Umbilical cord (tissue), 2 donors: ENCODE data around the gene DOCK11. TPM values are rescaled to one million over a fixed set of nuclear protein-coding genes. Genes with fewer than 3 reads are reported as not detected.

Experiments used
- DNase-seq: peaks from one replicate; pipeline ENCODE4 v3.0.0-alpha.2; 2015; ENCODE audit warnings: low spot score
- total RNA-seq: library from RNA; depleted of rRNA; stranded (reverse); fragments of >200 nt; gene quantifications from one replicate; pipeline ENCODE4 v1.2.3, GENCODE V29; 2014; ENCODE audit warnings: low replicate concordance; ENCODE audit not compliant: insufficient read depth

DOCK11 gene
- total RNA-seq, 1 donor from 2014 or later = 18.3 TPM

DNA sequence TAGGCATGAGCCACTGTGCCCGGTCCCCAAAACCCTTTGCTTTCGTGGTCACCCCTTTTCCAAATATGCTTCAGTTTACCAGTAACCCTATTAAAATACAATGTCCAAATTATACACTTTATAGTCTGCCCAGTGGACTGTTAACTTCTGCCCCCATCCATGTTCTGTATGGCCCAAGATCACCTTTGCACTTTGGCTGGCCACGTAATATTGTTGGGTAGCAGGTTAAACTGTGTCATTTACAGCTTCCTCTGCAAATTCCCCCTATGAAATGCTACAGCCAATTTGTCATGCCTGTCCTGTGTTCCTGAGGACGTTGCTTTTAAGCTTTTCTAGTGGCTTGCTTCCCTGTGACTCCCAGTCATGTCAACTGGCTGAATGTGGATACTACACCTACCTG is 130.7 kb downstream of the DOCK11 start:
- DNase-seq = no peak

DNA sequence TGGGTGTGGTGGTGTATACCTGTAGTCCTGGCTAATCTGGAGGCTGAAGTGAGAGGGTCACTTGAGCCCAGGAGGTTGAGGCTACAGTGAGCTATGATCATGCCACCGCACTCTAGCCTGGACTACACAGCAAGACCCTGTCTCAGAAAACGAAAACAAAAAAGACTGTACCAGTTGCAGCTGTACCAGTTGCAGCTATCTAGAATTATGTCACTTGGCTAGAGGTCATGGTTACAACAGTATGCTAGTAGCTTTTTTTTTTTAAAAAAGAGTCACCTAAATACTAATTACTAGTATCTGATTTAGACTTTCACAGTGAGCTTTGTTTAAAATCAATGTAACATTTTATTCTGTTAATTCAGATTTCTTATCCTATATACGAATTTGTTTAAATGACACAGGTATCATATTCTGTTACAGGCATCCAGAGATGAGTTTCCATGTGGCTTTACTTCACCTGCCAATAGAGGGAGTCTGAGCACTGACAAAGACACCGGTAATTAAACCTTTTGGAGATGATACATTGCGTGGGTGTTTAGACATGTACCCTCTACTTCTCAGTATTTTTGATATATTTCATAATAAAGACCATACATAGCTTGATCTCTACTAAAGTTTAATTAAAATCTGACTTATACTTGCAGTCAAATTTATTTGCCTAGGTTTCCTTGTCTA is 131.6 kb downstream of the DOCK11 start:
- DNase-seq = no peak

DNA sequence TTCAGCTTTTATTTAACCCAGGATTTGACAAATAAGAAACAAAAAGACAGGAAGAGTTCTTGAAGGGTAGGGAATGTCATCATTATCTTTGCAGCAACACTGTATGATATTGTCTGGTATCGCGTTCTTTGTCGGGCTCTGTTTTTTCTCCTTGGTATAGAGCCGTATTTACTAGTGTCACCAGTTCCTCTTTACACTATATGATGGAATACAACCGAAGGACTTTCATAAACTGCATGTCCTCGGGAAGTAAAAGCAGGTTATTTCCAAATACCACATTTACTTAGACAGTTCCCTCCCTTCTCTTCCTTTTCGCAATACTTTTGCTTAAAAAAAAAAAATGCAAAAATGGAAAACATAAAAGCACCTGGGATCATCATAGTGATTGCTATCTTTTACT is 135.2 kb downstream of the DOCK11 start:
- no peak for DNase-seq

DNA sequence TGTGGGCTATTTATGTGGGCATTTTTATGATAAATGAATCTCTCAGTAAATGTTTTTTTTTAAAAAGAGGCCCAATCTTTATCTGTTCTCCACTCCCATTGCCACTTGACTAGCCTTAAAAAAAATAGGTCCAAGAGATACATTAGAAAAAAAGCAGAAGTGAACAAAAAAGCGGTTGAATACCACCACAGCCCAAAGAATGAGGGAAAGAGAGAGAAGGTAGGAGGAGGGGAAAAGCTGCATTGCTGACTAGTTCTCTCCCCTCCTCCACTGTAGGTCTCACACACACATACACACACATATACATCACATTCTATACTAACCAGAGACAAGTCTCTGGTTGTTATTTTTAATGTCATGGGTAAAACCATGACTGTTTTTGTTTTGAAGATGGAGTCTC is 136.0 kb downstream of the DOCK11 start:
- DNase-seq = no peak

DNA sequence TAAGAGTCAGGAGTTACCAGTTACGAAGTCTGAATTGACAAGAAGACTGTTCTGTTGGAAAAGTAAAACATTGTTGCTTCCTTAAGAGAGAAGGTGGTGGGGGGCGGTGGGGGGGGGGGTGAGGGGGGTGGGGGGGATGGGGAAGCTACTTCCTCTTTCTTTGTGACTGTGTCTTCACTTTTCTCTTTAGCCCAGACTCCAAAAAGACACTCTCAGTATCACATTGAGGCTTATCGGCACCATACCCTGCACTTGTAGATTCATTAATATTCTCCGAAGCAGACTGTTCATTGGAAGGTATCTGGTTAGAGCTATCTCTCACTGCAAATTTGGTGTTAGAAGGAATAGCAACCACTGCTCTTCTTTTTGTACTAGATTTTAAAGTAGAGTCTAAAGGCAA is 137.2 kb downstream of the DOCK11 start:
- DNase-seq = no peak

DNA sequence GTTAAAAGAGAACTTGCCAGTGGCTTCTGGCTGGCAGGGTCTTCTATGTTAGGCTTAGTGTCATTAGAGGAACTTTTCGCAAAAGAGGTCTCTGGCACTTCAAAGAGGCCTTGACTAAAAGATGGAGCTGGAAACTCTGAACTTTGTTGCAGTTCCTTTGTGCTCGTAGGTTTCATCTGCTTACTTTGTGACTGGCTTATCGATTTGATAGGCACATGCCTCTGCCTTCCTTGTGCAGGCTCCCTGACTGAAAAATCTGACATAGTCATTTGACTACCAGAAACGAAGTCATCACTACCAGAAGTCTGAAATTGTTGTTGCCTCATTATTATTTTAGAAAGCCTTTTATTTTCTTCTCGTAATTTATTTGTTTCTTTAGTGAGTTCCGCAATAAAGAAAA is 137.9 kb downstream of the DOCK11 start:
- no peak for DNase-seq

- DNase-seq = no peak
These were observed 138.7 kb downstream of the DOCK11 start for GRCh38 chrX:118634336-118634735.

DNA sequence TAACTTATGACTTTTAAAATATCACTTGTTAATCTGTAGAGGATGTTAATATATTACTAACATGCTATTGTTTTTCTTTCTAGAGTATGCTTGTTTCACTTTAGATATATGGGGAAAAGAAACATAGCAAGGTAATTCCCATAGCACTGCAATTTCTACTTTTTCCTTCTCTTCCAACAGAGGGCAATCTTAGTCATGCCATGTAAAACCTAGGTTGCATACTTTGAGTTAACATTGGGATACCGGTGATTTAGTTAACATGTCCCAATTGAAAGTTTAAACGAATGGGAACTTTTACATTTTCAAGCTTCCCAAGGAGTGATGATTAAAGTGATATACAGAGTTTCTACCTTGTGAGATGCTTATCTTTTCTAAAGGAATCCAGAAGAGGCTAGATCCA is 142.4 kb downstream of the DOCK11 start:
- no peak for DNase-seq

DNA sequence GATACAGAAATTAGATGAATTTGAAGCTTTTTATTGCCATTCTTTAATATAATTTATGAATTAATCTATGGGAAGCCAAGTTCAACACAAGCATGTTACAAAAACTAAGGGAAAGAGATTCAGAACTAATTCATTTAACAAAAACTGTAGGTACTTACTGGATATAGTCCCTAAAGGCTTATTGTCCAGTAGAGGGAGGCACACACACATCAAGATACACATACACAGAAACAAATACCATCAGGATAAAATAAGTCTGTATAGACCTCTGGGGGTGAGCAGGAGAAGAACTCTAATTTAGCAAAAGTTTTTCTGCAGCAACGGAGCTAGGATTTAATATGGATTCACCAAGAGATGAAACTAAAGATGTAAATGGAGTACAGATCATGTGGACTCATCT is 148.8 kb downstream of the DOCK11 start:
- DNase-seq = peak; percentile 15

GRCh38 chrX:118652717-118653116 is 157.1 kb downstream of the DOCK11 start:
- no peak for DNase-seq

- no peak for DNase-seq
These were observed 158.7 kb downstream of the DOCK11 start for GRCh38 chrX:118654331-118654730.

DNA sequence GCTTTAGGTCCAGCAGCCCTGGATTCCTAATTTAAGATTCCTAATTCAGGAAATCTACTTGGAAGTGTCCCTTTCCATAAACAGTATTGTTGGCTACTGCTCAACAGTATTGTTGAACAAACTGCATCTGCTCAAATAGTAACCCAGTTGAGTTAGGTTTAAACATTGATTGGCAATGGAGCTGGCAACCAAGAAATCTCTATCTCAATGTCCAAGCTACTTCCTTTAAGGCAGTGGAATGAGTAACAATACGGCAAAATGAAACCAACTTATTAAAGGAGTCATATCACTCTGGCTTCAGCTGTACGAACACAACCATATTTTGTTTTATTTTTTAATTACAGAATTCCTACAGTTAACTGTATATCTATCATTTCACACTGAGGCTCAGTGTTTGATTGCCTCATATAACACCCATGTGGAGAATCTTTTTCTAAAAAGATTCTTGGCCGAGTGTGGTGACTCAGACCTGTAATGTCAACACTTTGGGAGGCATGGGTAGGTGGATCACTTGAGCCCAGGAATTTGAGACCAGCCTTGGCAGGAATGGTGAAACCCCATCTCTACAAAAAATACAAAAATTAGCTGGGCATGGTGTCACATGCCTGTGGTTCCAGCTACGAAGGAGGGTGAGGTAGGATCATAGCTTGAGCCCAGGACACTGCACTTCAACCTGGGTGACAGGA is 160.1 kb downstream of the DOCK11 start:
- DNase-seq = no peak

GRCh38 chrX:118657413-118657812 is 161.8 kb downstream of the DOCK11 start:
- DNase-seq = no peak

DNA sequence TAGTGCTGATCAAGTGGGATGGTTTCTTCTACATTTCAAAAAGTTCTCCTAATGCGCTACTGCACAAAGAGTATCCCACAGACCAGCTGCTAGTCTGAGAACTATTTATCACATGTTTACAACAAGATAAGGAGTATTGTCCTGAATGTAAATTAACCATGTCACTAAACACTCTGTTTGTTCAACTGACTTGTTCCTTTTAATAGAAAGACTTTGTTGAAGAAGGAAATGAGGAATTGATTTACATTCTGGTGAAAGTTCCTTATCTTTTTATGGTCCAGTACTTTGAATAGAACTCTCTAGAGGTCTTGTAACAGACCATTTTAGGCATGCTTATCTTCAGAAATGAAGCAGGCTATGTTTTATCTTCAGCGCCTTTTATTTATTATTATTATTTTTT is 164.5 kb downstream of the DOCK11 start:
- peak; percentile 36 for DNase-seq

- DNase-seq = peak; percentile 51
These were observed 169.6 kb downstream of the DOCK11 start for GRCh38 chrX:118665204-118665603.

- no peak for DNase-seq
These were observed 170.9 kb downstream of the DOCK11 start for GRCh38 chrX:118666521-118666920.

DNA sequence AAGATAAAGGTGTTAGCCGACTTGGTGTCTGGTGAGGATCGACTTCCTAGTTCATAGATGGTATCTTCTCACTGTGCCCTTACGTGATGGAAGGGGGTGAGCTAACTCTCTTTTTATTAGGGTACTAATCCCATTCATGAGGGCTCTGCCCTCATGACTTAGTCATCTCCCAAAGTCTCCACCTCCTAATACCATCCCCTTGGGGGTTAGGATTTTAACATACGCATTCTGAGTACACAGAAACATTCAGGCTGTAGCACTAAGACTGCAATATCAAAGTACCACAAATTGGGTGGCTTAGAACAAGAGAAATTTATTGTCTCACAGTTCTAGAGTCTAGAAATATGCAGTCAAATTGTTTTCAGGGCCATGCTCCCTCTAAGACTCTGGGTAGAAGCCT is 173.8 kb downstream of the DOCK11 start:
- DNase-seq = no peak

GRCh38 chrX:118675326-118675965 is 179.8 kb downstream of the DOCK11 start:
- DNase-seq = no peak

GRCh38 chrX:118675966-118676349 is 180.3 kb downstream of the DOCK11 start:
- no peak for DNase-seq

DNA sequence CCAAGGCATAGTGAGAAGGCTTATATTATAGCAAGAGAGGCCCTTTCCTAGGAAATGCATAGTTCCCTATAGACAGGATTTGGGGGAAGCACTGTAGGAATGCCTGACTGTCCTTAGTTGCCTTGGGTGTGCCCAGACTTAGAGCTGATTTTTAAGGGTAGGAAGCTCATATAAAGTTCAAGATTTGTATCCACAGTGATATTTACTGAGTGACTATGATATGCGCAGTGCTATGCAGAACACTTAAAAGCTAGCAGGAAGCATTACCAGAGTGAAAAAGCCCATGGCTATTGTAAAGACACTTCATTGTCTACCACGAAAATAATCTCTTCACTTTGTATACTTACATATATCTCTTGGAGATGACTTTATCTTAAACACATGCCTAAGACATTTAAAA is 181.7 kb downstream of the DOCK11 start:
- no peak for DNase-seq

- no peak for DNase-seq
These were observed 183.7 kb downstream of the DOCK11 start for GRCh38 chrX:118679290-118679689.

DNA sequence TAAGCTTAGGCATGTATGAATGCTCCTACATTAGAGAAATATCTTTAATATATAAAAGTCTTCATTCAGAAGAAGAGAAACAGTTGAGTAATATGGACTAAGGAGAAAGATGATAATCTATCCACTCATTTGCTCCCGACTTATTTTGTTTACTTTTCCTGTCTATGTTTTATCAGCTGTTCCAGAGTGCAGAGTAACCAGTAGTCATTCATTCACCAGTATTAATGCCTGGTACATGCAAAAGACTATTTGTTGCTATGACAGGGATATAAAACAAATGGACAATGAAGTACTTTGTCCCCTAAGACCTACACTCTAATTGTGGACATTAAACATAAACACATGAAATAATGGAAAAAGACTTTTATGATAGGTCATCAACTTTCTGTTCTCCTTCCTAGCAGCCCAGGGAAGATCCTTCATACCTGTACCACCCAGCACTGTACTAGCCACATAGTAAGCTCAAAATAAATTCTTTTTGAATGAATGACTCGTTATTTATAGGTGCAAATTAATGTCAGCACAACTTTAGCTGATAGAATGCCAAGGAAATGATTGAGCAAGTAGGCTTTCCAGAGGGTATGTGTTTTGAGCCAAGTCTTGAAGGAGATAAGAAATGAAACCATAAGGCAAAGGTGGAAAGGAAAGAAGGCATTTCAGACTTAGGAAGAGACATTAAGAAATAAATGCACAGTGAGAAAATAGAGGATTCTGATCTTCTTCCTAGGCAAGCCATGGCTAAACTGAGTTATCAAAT is 186.8 kb downstream of the DOCK11 start:
- no peak for DNase-seq
